K562 (cell line): ENCODE results near the gene FOXO4. TPM values are rescaled to one million over a fixed set of nuclear protein-coding genes. Genes with fewer than 3 reads are reported as not detected.

Experiments used
- ATF1 ChIP-seq, 2 experiments: fragments of 450-650 bp in 1 of 2; IDR thresholded peaks; 2 replicates each; pipeline ENCODE4 v1.6.1; 2016; ENCODE audit warnings: missing compliant biosample characterization in 1 of 2, missing genetic modification characterization in 1 of 2
- ATF2 ChIP-seq: sonication (generic); formaldehyde crosslinking; IDR thresholded peaks from 2 replicates; pipeline ENCODE4 v1.8.1; 2022; ENCODE audit warnings: missing genetic modification reagents
- BMI1 ChIP-seq: fragments of 150-350 bp; IDR thresholded peaks from 2 replicates; pipeline ENCODE4 v1.6.1; 2014; ENCODE audit warnings: low read length
- CHCHD3 ChIP-seq: fragments of 250-450 bp; sonication (Bioruptor Pico); IDR thresholded peaks from 2 replicates; pipeline ENCODE4 v2.1.2; 2022; ENCODE audit warnings: mild to moderate bottlenecking
- CTCF ChIP-seq, 3 experiments: IDR thresholded peaks in 2 of 3; conservative IDR thresholded peaks in 1 of 3; 2 replicates each; pipeline ENCODE4 v1.5.1; 2011 to 2012; ENCODE audit warnings: low read length in 3 of 3, mild to moderate bottlenecking in 3 of 3, control low read depth in 2 of 3, improper control_type of control experiment in 1 of 3, inconsistent platforms in 1 of 3, low read depth in 1 of 3, mixed read lengths in 1 of 3, moderate library complexity in 1 of 3; ENCODE audit not compliant: insufficient read depth in 2 of 3
- DEAF1 ChIP-seq: fragments of 450-650 bp; formaldehyde crosslinking; IDR thresholded peaks from 2 replicates; pipeline ENCODE4 v1.4.0; 2020; ENCODE audit warnings: mild to moderate bottlenecking, moderate library complexity
- FOXP1 ChIP-seq: sonication (generic); formaldehyde crosslinking; IDR thresholded peaks from 2 replicates; pipeline ENCODE4 v1.8.0; 2022; ENCODE audit warnings: mild to moderate bottlenecking, missing genetic modification reagents
- HMGN3 ChIP-seq: IDR thresholded peaks from 2 replicates; pipeline ENCODE4 v1.6.1; 2011; ENCODE audit warnings: borderline replicate concordance, low read depth, mild to moderate bottlenecking, mixed read lengths, low read length; ENCODE audit not compliant: insufficient read length; ENCODE audit errors: extremely low read depth
- KLF10 ChIP-seq: fragments of 250-450 bp; sonication (Bioruptor Pico); IDR thresholded peaks from 2 replicates; pipeline ENCODE4 v1.6.1; 2021; ENCODE audit warnings: matching md5 sums
- LARP7 ChIP-seq: fragments of 450-650 bp; IDR thresholded peaks from 2 replicates; pipeline ENCODE4 v1.6.1; 2016
- NFIX ChIP-seq: fragments of 250-450 bp; sonication (Bioruptor Pico); IDR thresholded peaks from 2 replicates; pipeline ENCODE4 v1.4.0; 2020; ENCODE audit warnings: low read depth, mild to moderate bottlenecking, moderate library complexity
- PURB ChIP-seq: sonication (generic); formaldehyde crosslinking; IDR thresholded peaks from 2 replicates; pipeline ENCODE4 v1.9.0; 2021; ENCODE audit warnings: low read depth, mild to moderate bottlenecking, missing genetic modification reagents
- RB1 ChIP-seq: fragments of 450-650 bp; IDR thresholded peaks from 2 replicates; pipeline ENCODE4 v1.6.1; 2017; ENCODE audit warnings: low read depth, mild to moderate bottlenecking
- RFX7 ChIP-seq: fragments of 250-450 bp; sonication (Bioruptor Pico); IDR thresholded peaks from 2 replicates; pipeline ENCODE4 v1.5.1; 2021; ENCODE audit warnings: mild to moderate bottlenecking
- SMAD3 ChIP-seq: fragments of 450-650 bp; formaldehyde crosslinking; conservative IDR thresholded peaks from 2 replicates; pipeline ENCODE4 v1.4.0; 2020; ENCODE audit warnings: mild to moderate bottlenecking
- SRF ChIP-seq, 2 experiments: fragments of 250-450, 450-650 bp in 1 of 2; sonication (Bioruptor Pico) in 1 of 2; sonication (generic) in 1 of 2; formaldehyde crosslinking; IDR thresholded peaks; 2 replicates each; pipeline versions ENCODE4 v1.5.0 to v1.5.1; 2020 to 2022; ENCODE audit warnings: mild to moderate bottlenecking in 1 of 2, missing genetic modification reagents in 1 of 2
- TAF9B ChIP-seq: fragments of 450-650 bp; IDR thresholded peaks from 2 replicates; pipeline ENCODE4 v1.6.1; 2018; ENCODE audit warnings: mild to moderate bottlenecking; ENCODE audit not compliant: partially characterized antibody
- VEZF1 ChIP-seq: fragments of 200-800 bp; sonication (Bioruptor generic); IDR thresholded peaks from 2 replicates; pipeline ENCODE4 v1.6.1; 2017; ENCODE audit warnings: missing genetic modification characterization, missing compliant biosample characterization
- YY1 ChIP-seq, 3 experiments: IDR thresholded peaks; 2 replicates each; pipeline ENCODE4 v1.6.1; 2011; ENCODE audit warnings: low read length in 2 of 3, mild to moderate bottlenecking in 2 of 3, moderate library complexity in 2 of 3, borderline replicate concordance in 1 of 3, control low read depth in 1 of 3, low read depth in 1 of 3; ENCODE audit not compliant: insufficient read depth in 3 of 3, insufficient replicate concordance in 2 of 3, control insufficient read depth in 1 of 3, insufficient read length in 1 of 3; ENCODE audit errors: extremely low read depth in 1 of 3
- ZFP30 ChIP-seq: fragments of 250-450 bp; sonication (Bioruptor Pico); IDR thresholded peaks from 2 replicates; pipeline ENCODE4 v1.8.0; 2022; ENCODE audit warnings: moderate library complexity, mild to moderate bottlenecking, inconsistent platforms, borderline replicate concordance
- polyA plus RNA-seq, 8 experiments: library from polyadenylated mRNA; depleted of rRNA in 4 of 8; stranded (reverse) in 5 of 8; unstranded in 3 of 8; fragments of >200 nt; fragmentation: Nextera tagmentation in 2 of 8; fragmentation: Illumina TruSeq in 1 of 8; extraction: Ambion mirVana in 2 of 8; extraction: Trizol in 1 of 8; gene quantifications; 2 replicates each; pipeline versions ENCODE4 v1.2.1 to v1.2.3, GENCODE V29; 2011 to 2014; ENCODE audit warnings: inconsistent platforms in 1 of 8, missing spikeins in 1 of 8
- total RNA-seq, 7 experiments: library from RNA; depleted of rRNA in 6 of 7; stranded (reverse); fragments of >200 nt in 6 of 7; fragmentation: Illumina TruSeq in 2 of 7; extraction: Trizol in 2 of 7; gene quantifications; 2 replicates each; pipeline versions ENCODE4 v1.2.1 to v1.2.3, GENCODE V29; 2011 to 2021; ENCODE audit warnings: low replicate concordance in 1 of 7

FOXO4 gene
- total and polyA plus RNA-seq, 9 of the 15 experiments (the other 6 are each of a cell fraction or from before 2014, with no cell fraction given), result 0.13 to 26.6 (median 8.5) TPM

GRCh38 chrX:71068044-71068918, 27.4 kb upstream of the FOXO4 start, which contains the start of gene SNX12 (continued):
- no peak for TF ChIP-seq CTCF (IDR thresholded peaks at IDR 0.05 in 2 of 3, conservative IDR thresholded peaks at IDR 0.05 in 1 of 3; ENCODE audit: insufficient read depth in 2 of 3, low read depth in 1 of 3, low read length in 3 of 3)
- no peak for TF ChIP-seq FOXP1 (CRISPR knock-in tag)
- peak; percentile 89 for TF ChIP-seq VEZF1 (CRISPR knock-in tag)
- TF ChIP-seq BMI1, result no peak
- no peak for TF ChIP-seq PURB
- peak; percentile 73 to 91; a peak in 3 of 4 replicates for TF ChIP-seq SRF (CRISPR knock-in tag; IDR thresholded peaks at IDR 0.05)
- TF ChIP-seq NFIX, result no peak
- no peak for TF ChIP-seq KLF10 (CRISPR knock-in tag)
- TF ChIP-seq SMAD3 (CRISPR knock-in tag), result no peak
- peak; percentile 97 for TF ChIP-seq RB1
- peak in 1 of 3 experiments; percentile 80 for TF ChIP-seq YY1 (IDR thresholded peaks at IDR 0.05; ENCODE audit: borderline replicate concordance in 1 of 3, control insufficient read depth in 1 of 3, extremely low read depth in 1 of 3, insufficient read depth in 3 of 3, insufficient read length in 1 of 3, insufficient replicate concordance in 2 of 3, low read depth in 1 of 3, low read length in 2 of 3)
- TF ChIP-seq LARP7, result no peak
- no peak for TF ChIP-seq DEAF1 (CRISPR knock-in tag)
- no peak for TF ChIP-seq RFX7 (CRISPR knock-in tag)
- TF ChIP-seq ZFP30 (CRISPR knock-in tag), result no peak
- peak; percentile 100 for TF ChIP-seq HMGN3
- peak; percentile 65 for TF ChIP-seq ATF1 (CRISPR knock-in tag; IDR thresholded peaks at IDR 0.05)
- TF ChIP-seq ATF1 (tag; IDR thresholded peaks at IDR 0.05), result peak; percentile 88
- TF ChIP-seq ATF2, result no peak
- peak; percentile 27 for TF ChIP-seq TAF9B
- TF ChIP-seq CHCHD3 (CRISPR knock-in tag), result no peak
